GM18867 (cell line): ENCODE measurements around the gene VWA3A.
A peak's percentile ranks its signal among the peaks of the same experiment; 100 is the strongest.

Source experiments
- ATAC-seq: cut with Tn5 transposase; IDR thresholded peaks from one replicate; pipeline ENCODE4 v1.9.1; 2021; ENCODE audit warnings: mild to moderate bottlenecking, moderate library complexity; ENCODE audit not compliant: unreplicated experiment

Gene VWA3A

GRCh38 chr16:22198547-22199293 lies 106.4 kb downstream of the VWA3A start:
- ATAC-seq, result no peak

DNA sequence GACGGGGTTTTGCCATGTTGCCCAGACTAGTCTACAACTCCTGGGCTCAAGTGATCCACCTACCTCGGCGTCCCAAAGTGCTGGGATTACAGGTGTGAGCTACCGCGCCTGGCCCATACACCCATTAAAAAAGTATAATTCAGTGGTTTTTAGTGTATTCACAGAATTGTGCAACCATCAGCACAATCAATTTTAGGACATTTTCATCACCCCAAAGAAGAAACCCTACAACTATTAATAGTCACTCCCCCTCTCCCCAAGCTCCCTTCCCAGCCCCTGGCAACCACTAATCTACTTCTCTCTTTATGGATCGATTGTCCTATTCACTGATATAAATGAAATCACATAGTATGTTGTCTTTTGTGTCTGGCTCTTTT lies 109.9 kb downstream of the VWA3A start:
- no peak for ATAC-seq

GRCh38 chr16:22203091-22203490 lies 110.8 kb downstream of the VWA3A start:
- no peak for ATAC-seq

GRCh38 chr16:22204091-22204655 lies 111.8 kb downstream of the VWA3A start:
- ATAC-seq, result no peak

DNA sequence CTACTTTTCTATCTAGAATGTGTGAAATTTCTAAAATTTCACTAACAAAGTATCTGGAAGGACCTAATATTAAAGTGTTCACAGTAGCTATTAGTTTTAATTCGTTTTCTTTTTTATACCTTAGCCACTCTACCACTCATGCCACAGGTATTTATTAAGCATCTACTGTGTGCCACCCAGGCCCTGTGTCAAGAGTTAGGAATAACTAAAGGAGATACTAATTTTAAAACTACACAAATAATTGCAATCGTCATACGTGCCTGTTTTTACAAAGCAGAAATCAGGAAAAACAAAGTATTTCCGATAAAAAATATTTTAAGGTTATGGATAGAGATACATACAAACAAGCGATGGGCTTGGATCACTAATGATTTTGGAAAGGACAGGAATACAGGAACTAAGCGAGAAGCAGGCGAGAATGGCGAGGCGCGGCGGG lies 113.3 kb downstream of the VWA3A start:
- no peak for ATAC-seq

DNA sequence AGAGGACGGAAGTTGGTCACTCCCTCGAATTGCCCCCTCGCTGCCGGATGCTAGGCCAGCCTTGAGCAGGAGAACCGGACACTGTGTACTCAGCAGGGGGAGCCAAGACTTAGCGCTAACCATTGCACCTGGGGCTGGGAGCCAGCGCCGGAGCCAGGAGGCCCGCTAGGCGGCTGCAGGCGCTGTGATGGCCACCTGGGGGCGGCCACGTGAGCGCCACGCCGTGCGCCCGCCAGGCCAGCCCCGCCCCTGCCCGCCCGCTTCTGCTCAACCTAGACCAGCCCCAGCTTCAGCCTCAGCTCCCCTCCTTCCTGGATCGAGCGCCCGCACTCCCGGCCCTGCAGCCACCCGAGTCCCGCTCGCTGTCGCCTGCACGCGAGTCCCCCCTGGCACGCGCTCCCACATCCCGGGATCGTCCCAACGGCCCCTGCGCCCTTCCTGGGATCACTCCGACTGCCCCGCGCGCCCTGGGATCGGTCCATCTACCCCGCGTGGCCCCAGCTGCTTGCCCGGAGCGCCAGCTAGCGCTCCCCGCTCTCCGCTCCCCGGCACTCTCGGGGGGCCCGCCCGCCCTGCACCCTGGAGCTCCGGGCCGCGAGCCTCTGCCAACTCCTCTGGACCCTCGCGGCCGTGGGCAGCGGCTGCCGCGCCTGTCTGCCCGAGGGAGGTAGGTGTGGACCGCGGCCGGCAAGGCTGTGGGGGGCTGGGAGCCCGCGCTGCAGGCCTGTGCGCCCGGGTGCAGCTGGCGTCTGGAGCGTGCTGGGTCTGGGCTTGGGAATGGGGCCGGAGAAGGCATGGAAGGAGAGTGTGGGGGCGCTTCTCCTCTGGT lies 113.9 kb downstream of the VWA3A start, which contains the start of gene EEF2K:
EEF2K (plus strand) TSS at position 266 of the 829 bp plus-strand sequence. CDS start 19,452 bp downstream, outside the sequence.
- peak; percentile 81 for ATAC-seq
